Karpas-422 (cell line): ENCODE data around the gene ARMS2. TPM values are rescaled to one million over a fixed set of nuclear protein-coding genes. Genes with fewer than 3 reads are reported as not detected.

Source experiments
- DNase-seq: peaks from one replicate; pipeline ENCODE4 v3.0.0-alpha.2; 2015
- H2AFZ ChIP-seq: fragments of 200-600 bp; sonication (generic); 2 replicates; pipeline ENCODE4 v1.6.1; 2014; ENCODE audit warnings: antibody characterized with exemption, low read length, mixed read lengths
- H3K27ac ChIP-seq: fragments of 200-600 bp; sonication (generic); 2 replicates; pipeline ENCODE4 v1.5.1; 2014; ENCODE audit warnings: mild to moderate bottlenecking, low read length, moderate library complexity
- H3K27me3 ChIP-seq: fragments of 200-600 bp; sonication (generic); 2 replicates; pipeline ENCODE4 v1.6.1; 2014; ENCODE audit warnings: low read length, mixed read lengths
- H3K36me3 ChIP-seq: fragments of 200-600 bp; sonication (generic); 2 replicates; pipeline ENCODE4 v1.6.1; 2014; ENCODE audit warnings: low read length, mixed read lengths; ENCODE audit not compliant: insufficient read depth
- H3K4me1 ChIP-seq: fragments of 200-600 bp; sonication (generic); 2 replicates; pipeline ENCODE4 v1.6.1; 2014; ENCODE audit warnings: mild to moderate bottlenecking, low read length, mixed read lengths
- H3K4me2 ChIP-seq: fragments of 200-600 bp; sonication (generic); 2 replicates; pipeline ENCODE4 v1.6.1; 2014; ENCODE audit warnings: low read length, low read depth, mild to moderate bottlenecking; ENCODE audit not compliant: poor library complexity, severe bottlenecking
- H3K4me3 ChIP-seq: fragments of 200-600 bp; sonication (generic); 2 replicates; pipeline ENCODE4 v1.5.1; 2014; ENCODE audit warnings: mild to moderate bottlenecking, antibody characterized with exemption, low read length, mixed read lengths
- H3K79me2 ChIP-seq: fragments of 200-600 bp; sonication (generic); 2 replicates; pipeline ENCODE4 v1.6.1; 2014; ENCODE audit warnings: mild to moderate bottlenecking, low read length, mixed read lengths
- H3K9ac ChIP-seq: fragments of 200-600 bp; sonication (generic); 2 replicates; pipeline ENCODE4 v1.6.0; 2014; ENCODE audit warnings: low read length
- H3K9me2 ChIP-seq: fragments of 200-600 bp; sonication (generic), shearing (Covaris generic); replicated peaks from 2 replicates; pipeline ENCODE4 v1.6.0; 2014; ENCODE audit warnings: mild to moderate bottlenecking, low read length, moderate library complexity; ENCODE audit not compliant: insufficient read depth
- H3K9me3 ChIP-seq: fragments of 300-700, 200-600 bp; sonication (generic); 2 replicates; pipeline ENCODE4 v1.6.1; 2014; ENCODE audit warnings: low read length, mixed read lengths
- H4K20me1 ChIP-seq: fragments of 200-600 bp; sonication (generic); 2 replicates; pipeline ENCODE4 v1.6.1; 2014; ENCODE audit warnings: mild to moderate bottlenecking, antibody characterized with exemption, low read length, low read depth; ENCODE audit not compliant: insufficient read depth
- total RNA-seq: library from RNA; depleted of rRNA; stranded (reverse); fragments of >200 nt; shearing (Covaris generic); gene quantifications from 2 replicates; pipeline ENCODE4 v1.2.3, GENCODE V29; 2014; ENCODE audit warnings: low replicate concordance

ARMS2 gene
- total RNA-seq, 1 experiment from 2014 or later: not detected

DNA sequence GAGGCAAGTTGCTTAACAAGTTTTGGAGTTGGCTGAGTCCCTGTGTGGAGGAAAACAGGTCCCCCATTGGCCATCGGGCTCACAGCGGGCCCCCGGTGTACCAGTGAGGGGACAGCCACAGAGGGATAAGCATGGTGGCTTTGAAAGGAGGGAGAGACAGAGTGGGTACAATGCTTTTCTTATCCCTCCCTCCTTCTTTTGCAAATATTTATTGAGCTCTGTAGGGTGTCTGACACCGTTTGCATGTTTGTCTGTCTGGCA is 9.7 kb downstream of the ARMS2 start:
- Histone ChIP-seq H3K9me3 (no peaks in the 10 kb centered on the region), H3K36me3 (no peaks in the 10 kb centered on the region), H3K4me2 (no peak overlapping the region), H3K4me1 (no peaks in the 10 kb centered on the region), H3K79me2 (no peaks in the 10 kb centered on the region), H3K4me3 (no peak overlapping the region), H3K9ac (no peak overlapping the region), H4K20me1 (no peaks in the 10 kb centered on the region), H3K27ac (no peak overlapping the region), H2AFZ (no peak overlapping the region), H3K27me3 (no peaks in the 10 kb centered on the region), H3K9me2 (no peaks in the 10 kb centered on the region)
- no peak for DNase-seq

DNA sequence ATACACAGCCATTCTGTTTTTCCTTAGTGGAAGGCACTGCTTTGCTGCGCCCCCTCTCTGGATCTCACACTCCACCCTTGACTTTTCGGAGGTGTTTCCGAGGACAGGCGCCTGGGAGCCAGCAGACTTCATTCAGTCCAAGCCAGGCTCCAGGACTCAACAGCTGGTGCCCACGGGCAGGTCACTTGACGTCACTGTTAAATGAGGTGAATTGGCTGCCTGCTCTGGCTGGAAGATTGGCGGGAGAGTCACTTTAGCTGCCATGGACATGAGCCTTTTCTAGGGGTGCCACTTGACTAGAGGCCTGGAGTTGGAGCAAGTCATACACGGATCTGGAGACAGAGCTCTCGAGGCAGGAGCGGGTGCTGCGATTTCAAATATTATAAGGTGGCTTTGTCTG is 10.1 kb downstream of the ARMS2 start:
- no peaks in the 10 kb centered on the region for H3K27me3 ChIP-seq
- no peak overlapping the region for H3K9ac ChIP-seq
- DNase-seq: no peak

DNA sequence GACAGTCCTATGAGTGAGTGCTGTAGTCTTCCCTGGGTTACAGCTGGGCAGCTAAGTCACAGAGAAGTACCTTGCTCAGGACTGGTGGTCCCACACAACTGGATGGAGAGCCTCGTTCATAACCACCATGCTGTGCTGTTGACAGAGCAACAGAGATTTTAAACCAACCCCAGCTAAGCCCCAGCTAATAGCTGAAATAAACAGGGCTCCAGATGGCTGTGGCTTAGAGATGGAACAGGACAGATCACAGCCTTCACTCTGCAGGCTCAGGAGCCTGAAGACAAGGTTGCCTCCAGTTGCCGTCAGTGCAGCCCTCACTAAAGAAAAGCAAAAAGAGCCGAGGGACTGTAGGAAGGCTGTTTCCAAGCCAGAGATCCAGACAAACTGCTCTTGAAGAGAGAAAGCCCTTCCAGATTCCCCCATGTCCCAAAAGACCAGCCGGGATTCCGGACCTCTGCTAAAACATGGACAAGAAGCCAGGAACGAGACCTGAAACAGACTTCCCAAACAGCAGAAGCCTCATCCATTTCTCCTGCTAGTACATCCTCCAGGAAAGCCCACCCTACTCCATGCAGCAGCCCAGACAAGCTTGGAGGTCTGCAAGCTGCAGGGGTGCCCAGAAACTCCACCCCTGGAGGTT is 11.1 kb downstream of the ARMS2 start:
- H2AFZ ChIP-seq: no peak overlapping the region
- no peak for DNase-seq
- no peaks in the 10 kb centered on the region for H3K9me3 ChIP-seq
- no peaks in the 10 kb centered on the region for H3K79me2 ChIP-seq
- H3K4me1 ChIP-seq: no peaks in the 10 kb centered on the region
- H3K4me3 ChIP-seq: no peak overlapping the region
- no peaks in the 10 kb centered on the region for H3K36me3 ChIP-seq
- no peaks in the 10 kb centered on the region for H4K20me1 ChIP-seq
- H3K4me2 ChIP-seq: no peak overlapping the region
- no peaks in the 10 kb centered on the region for H3K27me3 ChIP-seq
- H3K9me2 ChIP-seq: no peaks in the 10 kb centered on the region
- H3K9ac ChIP-seq: no peak overlapping the region
- no peak overlapping the region for H3K27ac ChIP-seq

More for the DNA sequence above, 10.1 kb downstream of the ARMS2 start:
- Histone ChIP-seq H3K9me3 (no peaks in the 10 kb centered on the region), H3K79me2 (no peaks in the 10 kb centered on the region), H3K36me3 (no peaks in the 10 kb centered on the region), H3K9me2 (no peaks in the 10 kb centered on the region), H3K4me3 (no peak overlapping the region), H3K27ac (no peak overlapping the region), H3K4me1 (no peaks in the 10 kb centered on the region), H4K20me1 (no peaks in the 10 kb centered on the region), H2AFZ (no peak overlapping the region), H3K4me2 (no peak overlapping the region)

DNA sequence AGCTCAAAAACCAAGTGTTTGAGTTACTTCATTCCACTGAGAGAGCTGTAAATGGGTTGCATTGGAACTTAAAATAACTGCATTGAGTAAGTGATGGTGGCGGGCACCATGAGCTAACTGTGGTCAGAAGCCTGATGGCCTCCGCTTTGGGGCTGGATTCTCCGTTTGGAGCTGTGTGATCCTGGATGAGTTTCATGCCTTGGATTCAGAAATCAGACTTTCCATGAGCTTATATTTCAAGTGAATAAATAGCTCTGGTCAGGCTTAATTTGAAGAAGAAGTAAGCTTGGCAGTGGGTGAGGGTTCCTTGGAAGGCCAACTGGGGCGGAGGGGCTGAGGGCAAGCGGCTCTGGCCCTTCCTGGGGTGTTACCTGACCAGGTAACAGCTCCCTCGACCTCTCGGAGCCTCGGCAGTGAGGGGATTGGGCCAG is 12.5 kb downstream of the ARMS2 start:
- no peak overlapping the region for H3K4me2 ChIP-seq
- H3K9ac ChIP-seq: no peak overlapping the region
- no peaks in the 10 kb centered on the region for H3K27me3 ChIP-seq
- no peaks in the 10 kb centered on the region for H3K9me2 ChIP-seq
- no peaks in the 10 kb centered on the region for H3K4me1 ChIP-seq
- H3K36me3 ChIP-seq: no peaks in the 10 kb centered on the region
- no peak for DNase-seq
- no peaks in the 10 kb centered on the region for H3K79me2 ChIP-seq
- no peak overlapping the region for H2AFZ ChIP-seq
- no peaks in the 10 kb centered on the region for H4K20me1 ChIP-seq
- no peaks in the 10 kb centered on the region for H3K9me3 ChIP-seq
- no peak overlapping the region for H3K4me3 ChIP-seq
- no peak overlapping the region for H3K27ac ChIP-seq

DNA sequence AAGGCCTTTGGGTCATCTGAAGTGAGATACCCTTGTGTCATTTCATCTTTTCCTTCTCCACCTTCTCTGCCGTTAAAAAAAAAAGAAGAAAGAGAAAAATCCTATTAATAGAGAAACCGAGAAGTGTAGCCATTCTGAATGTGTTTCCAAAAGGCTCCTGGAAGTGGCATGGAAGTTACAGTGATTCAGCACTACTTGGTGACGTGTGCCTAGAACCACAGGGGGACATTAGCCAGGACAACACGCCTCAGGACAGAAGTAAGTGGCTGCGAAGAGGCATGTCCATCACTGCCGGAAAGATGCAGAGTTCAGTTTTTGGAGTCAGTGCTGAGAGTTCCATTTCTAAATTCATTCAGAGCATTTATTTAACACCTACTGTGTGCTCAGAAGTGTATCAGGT is 13.2 kb downstream of the ARMS2 start:
- H3K79me2 ChIP-seq: no peaks in the 10 kb centered on the region
- no peak overlapping the region for H3K4me3 ChIP-seq
- no peaks in the 10 kb centered on the region for H4K20me1 ChIP-seq

DNA sequence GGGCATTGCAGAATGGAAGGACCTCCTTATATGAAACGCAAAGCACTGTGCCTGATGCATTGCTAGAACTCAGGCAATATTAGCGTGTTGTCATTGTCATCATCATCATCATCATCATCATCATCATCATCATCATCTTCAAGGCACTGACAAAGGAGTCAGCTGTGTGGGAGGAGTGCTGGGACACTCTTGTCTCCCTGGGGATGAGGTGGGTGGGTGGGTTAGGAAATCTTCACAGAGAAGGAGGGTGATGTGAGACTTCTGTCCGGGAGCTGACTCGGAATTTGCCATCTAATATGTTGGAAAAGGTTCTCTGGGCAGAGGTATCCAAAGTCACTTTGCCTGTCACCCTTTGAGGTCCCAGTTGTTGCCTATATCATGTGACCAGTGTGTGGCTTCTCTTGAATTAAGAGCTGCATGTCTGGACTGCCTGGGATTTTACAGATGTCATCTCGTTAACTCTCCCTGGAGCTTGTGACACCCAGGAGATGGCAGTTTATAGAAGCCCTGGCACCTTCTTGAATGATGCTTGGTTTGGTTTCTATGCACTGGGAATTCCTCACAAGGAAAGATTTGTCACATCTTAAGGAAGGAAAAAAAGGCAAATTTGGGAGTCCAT is 14.0 kb downstream of the ARMS2 start:
- Histone ChIP-seq H3K9me2 (no peaks in the 10 kb centered on the region), H3K9me3 (no peaks in the 10 kb centered on the region), H3K4me1 (no peaks in the 10 kb centered on the region), H3K27me3 (no peaks in the 10 kb centered on the region), H4K20me1 (no peaks in the 10 kb centered on the region), H2AFZ (no peak overlapping the region), H3K9ac (no peak overlapping the region), H3K27ac (no peak overlapping the region), H3K4me2 (no peak overlapping the region), H3K36me3 (no peaks in the 10 kb centered on the region), H3K79me2 (no peaks in the 10 kb centered on the region), H3K4me3 (no peak overlapping the region)
- DNase-seq: no peak

More for the DNA sequence above, 13.2 kb downstream of the ARMS2 start:
- Histone ChIP-seq H3K9ac (no peak overlapping the region), H3K4me1 (no peaks in the 10 kb centered on the region), H3K4me2 (no peak overlapping the region), H2AFZ (no peak overlapping the region), H3K36me3 (no peaks in the 10 kb centered on the region), H3K9me2 (no peaks in the 10 kb centered on the region), H3K27me3 (no peaks in the 10 kb centered on the region), H3K27ac (no peak overlapping the region), H3K9me3 (no peaks in the 10 kb centered on the region)
- no peak for DNase-seq

DNA sequence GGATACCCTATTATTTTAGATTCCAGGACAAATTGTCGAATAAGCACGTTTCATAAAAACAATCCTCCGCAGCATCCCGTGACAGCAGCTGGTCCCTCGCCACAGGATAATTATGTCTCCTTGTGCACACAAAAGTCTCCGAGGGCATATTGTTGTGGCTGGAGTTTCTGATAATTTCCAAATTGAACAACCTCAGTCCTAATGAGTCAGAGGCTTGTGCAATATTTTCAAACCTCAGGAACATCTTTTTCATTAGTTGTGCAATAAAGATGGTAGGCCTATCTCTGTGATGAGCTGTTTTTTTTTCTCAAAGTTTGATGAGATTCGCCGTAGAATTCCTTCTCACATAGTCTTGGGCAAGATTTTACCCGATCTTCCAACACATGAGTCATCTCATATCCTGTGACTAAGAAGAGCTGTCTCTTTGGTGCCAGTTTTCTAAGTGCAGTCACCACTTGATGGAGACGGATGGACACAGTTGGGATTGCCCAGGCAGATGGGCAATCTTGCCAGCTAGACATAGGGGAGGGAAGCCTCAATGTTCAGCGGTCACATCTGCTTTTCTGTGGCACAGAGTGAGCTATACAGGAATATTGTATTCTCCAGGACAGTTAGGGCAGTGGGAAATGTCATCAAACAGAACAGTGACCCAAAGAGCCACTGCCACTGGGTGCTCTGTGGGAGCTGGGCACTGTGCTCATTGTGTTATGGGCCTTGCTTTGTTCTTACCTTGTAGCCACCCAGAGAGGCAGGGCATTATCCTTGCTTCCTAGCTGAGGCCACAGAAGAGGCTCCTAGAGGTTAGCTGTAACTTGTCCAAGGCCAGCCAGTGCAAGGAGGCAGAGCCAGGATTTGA is 14.7 kb downstream of the ARMS2 start:
- no peaks in the 10 kb centered on the region for H3K9me2 ChIP-seq
- H3K27ac ChIP-seq: no peak overlapping the region
- H3K36me3 ChIP-seq: no peaks in the 10 kb centered on the region
- no peak overlapping the region for H3K4me3 ChIP-seq
- no peak overlapping the region for H3K9ac ChIP-seq
- no peaks in the 10 kb centered on the region for H3K9me3 ChIP-seq
- no peaks in the 10 kb centered on the region for H3K4me1 ChIP-seq
- H3K4me2 ChIP-seq: no peak overlapping the region
- no peak overlapping the region for H2AFZ ChIP-seq
- no peaks in the 10 kb centered on the region for H4K20me1 ChIP-seq
- no peaks in the 10 kb centered on the region for H3K79me2 ChIP-seq
- DNase-seq: no peak
- H3K27me3 ChIP-seq: no peaks in the 10 kb centered on the region

DNA sequence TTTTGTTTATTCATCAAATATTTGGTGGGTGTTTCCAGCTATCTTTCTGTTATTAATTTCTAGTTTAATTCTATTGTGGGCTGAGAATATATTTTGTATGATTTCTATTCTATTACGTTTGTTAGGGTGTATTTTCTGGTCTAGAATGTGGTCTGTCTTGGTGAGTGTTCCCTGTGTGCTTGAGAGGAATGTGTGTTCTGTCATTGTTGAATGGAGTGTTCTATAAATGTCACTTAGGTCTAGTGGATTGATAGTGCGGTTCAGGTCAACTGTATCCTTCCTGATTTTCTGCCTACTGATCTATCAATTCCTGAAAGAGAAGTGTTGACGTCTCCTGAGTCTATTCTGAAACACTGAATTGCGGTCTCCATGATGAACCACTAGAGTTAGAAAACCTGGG is 15.4 kb downstream of the ARMS2 start:
- Histone ChIP-seq H3K27ac (no peak overlapping the region), H3K27me3 (no peaks in the 10 kb centered on the region), H3K9me3 (no peaks in the 10 kb centered on the region), H4K20me1 (no peaks in the 10 kb centered on the region), H3K4me1 (no peaks in the 10 kb centered on the region), H3K36me3 (no peaks in the 10 kb centered on the region), H3K4me3 (no peak overlapping the region), H3K4me2 (no peak overlapping the region), H3K79me2 (no peaks in the 10 kb centered on the region), H3K9me2 (no peaks in the 10 kb centered on the region), H2AFZ (no peak overlapping the region), H3K9ac (no peak overlapping the region)
- DNase-seq: no peak
